Uterus (tissue), 2 donors: ENCODE data around the gene CCDC106.

Experiments
- CTCF ChIP-seq, 4 experiments: fragments of 200-600 bp in 2 of 4; fragments of 450-650 bp in 2 of 4; sonication (generic) in 2 of 4; IDR thresholded peaks; one replicate each; pipeline ENCODE4 v1.5.1; 2016 to 2019; ENCODE audit warnings: antibody characterized with exemption in 4 of 4, mild to moderate bottlenecking in 2 of 4, moderate library complexity in 1 of 4
- POLR2A ChIP-seq, 2 donors: fragments of 450-650 bp; IDR thresholded peaks; one replicate each; pipeline ENCODE4 v1.6.1; 2016; ENCODE audit warnings: antibody characterized with exemption in 2 of 2, mild to moderate bottlenecking in 1 of 2, moderate library complexity in 1 of 2

GRCh38 chr19:55646889-55647731 lies 902 bp upstream of the CCDC106 start:
- TF ChIP-seq CTCF (IDR thresholded peaks at IDR 0.05), result no peak
- TF ChIP-seq POLR2A (IDR thresholded peaks at IDR 0.05), result no peak
